Type B pancreatic cell (in vitro differentiated cells): ENCODE data around the gene BICD1. TPM values are rescaled to one million over a fixed set of nuclear protein-coding genes. Genes with fewer than 3 reads are reported as not detected.
"Not testable (repeated sequence)": the region's sequence is repeated elsewhere in the genome, so short reads cannot be mapped to it uniquely, and the experiment has no call there.

ENCODE experiments used
- DNase-seq: peaks from one replicate; pipeline ENCODE4 v3.0.0; 2021; ENCODE audit warnings: mixed read lengths; ENCODE audit not compliant: unreplicated experiment; ENCODE audit errors: extremely low spot score
- H3K27ac Mint-ChIP-seq: 2 replicates; pipeline ENCODE4 v1.8.0; 2021; ENCODE audit warnings: mild to moderate bottlenecking, mixed read lengths
- H3K27me3 Mint-ChIP-seq: 2 replicates; pipeline ENCODE4 v1.8.0; 2021; ENCODE audit warnings: mixed read lengths
- H3K36me3 Mint-ChIP-seq: 2 replicates; pipeline ENCODE4 v1.8.0; 2021; ENCODE audit warnings: mixed read lengths
- H3K4me1 Mint-ChIP-seq: one replicate; pipeline ENCODE4 v1.8.0; 2021; ENCODE audit warnings: mixed read lengths; ENCODE audit not compliant: unreplicated experiment
- H3K4me3 Mint-ChIP-seq: 2 replicates; pipeline ENCODE4 v1.8.0; 2021; ENCODE audit warnings: mild to moderate bottlenecking, mixed read lengths
- H3K9me3 Mint-ChIP-seq: 2 replicates; pipeline ENCODE4 v1.8.0; 2021; ENCODE audit warnings: mixed read lengths
- CTCF ChIP-seq: fragments of 200-600 bp; sonication (generic); conservative IDR thresholded peaks from 2 replicates; pipeline ENCODE4 v1.5.0; 2021; ENCODE audit warnings: antibody characterized with exemption, mild to moderate bottlenecking
- total RNA-seq: library from RNA; stranded (reverse); gene quantifications from 2 replicates; pipeline ENCODE4 v1.2.1, GENCODE V29; 2021; ENCODE audit warnings: low replicate concordance

Gene BICD1
- total RNA-seq, 1 donor from 2014 or later, result 37.7 TPM

GRCh38 chr12:32226768-32227167, 120.1 kb downstream of the BICD1 start:
- H3K27ac Mint-ChIP-seq, result no peak overlapping the region
- no peaks in the 10 kb centered on the region for H3K9me3 Mint-ChIP-seq
- H3K4me3 Mint-ChIP-seq, result no peak overlapping the region
- H3K27me3 Mint-ChIP-seq, result no peaks in the 10 kb centered on the region
- DNase-seq, result no peak
- no peak for TF ChIP-seq CTCF
- peaks cover 18% of the 10 kb centered on the region for H3K36me3 Mint-ChIP-seq
- H3K4me1 Mint-ChIP-seq, result no peaks in the 10 kb centered on the region

- no peak for DNase-seq
- no peak overlapping the region for H3K4me3 Mint-ChIP-seq
- H3K27me3 Mint-ChIP-seq, result no peaks in the 10 kb centered on the region
- no peak for TF ChIP-seq CTCF
- H3K36me3 Mint-ChIP-seq, result peaks cover 11% of the 10 kb centered on the region
- no peaks in the 10 kb centered on the region for H3K4me1 Mint-ChIP-seq
- no peak overlapping the region for H3K27ac Mint-ChIP-seq
- no peaks in the 10 kb centered on the region for H3K9me3 Mint-ChIP-seq
Measured at GRCh38 chr12:32229971-32230612, 123.4 kb downstream of the BICD1 start.

- no peaks in the 10 kb centered on the region for H3K4me1 Mint-ChIP-seq
- H3K4me3 Mint-ChIP-seq, result no peak overlapping the region
- H3K9me3 Mint-ChIP-seq, result no peaks in the 10 kb centered on the region
- H3K27ac Mint-ChIP-seq, result no peak overlapping the region
- H3K36me3 Mint-ChIP-seq, result peaks cover 10% of the 10 kb centered on the region
- no peaks in the 10 kb centered on the region for H3K27me3 Mint-ChIP-seq
- no peak for DNase-seq
- TF ChIP-seq CTCF, result no peak
Measured at GRCh38 chr12:32230613-32230993, 124.0 kb downstream of the BICD1 start.

- H3K4me3 Mint-ChIP-seq, H3K27me3 Mint-ChIP-seq, H3K27ac Mint-ChIP-seq, H3K4me1 Mint-ChIP-seq, DNase-seq, H3K9me3 Mint-ChIP-seq: not testable (repeated sequence)
- H3K36me3 Mint-ChIP-seq, result peaks cover 11% of the 10 kb centered on the region
Measured at GRCh38 chr12:32231361-32231760, 124.7 kb downstream of the BICD1 start.

- Mint-ChIP-seq H3K36me3 (peaks cover 26% of the 10 kb centered on the region), H3K27ac (no peak overlapping the region), H3K9me3 (no peaks in the 10 kb centered on the region), H3K27me3 (no peaks in the 10 kb centered on the region), H3K4me3 (no peak overlapping the region), H3K4me1 (no peaks in the 10 kb centered on the region)
- no peak for TF ChIP-seq CTCF
- no peak for DNase-seq
Measured at GRCh38 chr12:32233568-32233967, 126.9 kb downstream of the BICD1 start.

- no peak for DNase-seq
- Mint-ChIP-seq H3K4me3 (no peak overlapping the region), H3K27me3 (no peaks in the 10 kb centered on the region), H3K4me1 (no peaks in the 10 kb centered on the region), H3K9me3 (no peaks in the 10 kb centered on the region), H3K27ac (no peak overlapping the region), H3K36me3 (peaks cover 26% of the 10 kb centered on the region)
- TF ChIP-seq CTCF, result no peak
Measured at GRCh38 chr12:32235251-32235650, 128.6 kb downstream of the BICD1 start.
